ENCODE measurements around the gene GFPT1.
"Not testable (repeated sequence)": the region's sequence is repeated elsewhere in the genome, so short reads cannot be mapped to it uniquely, and the experiment has no call there.

Gene GFPT1

GRCh38 chr2:69384618-69385081 is 2.4 kb downstream of the GFPT1 start:
- no peak overlapping the region for H3K4me3 ChIP-seq (ENCODE audit: low read depth, low read length)

- H3K4me3 ChIP-seq (ENCODE audit: low read depth, low read length), result no peak overlapping the region
These were observed 3.7 kb downstream of the GFPT1 start for GRCh38 chr2:69383176-69383812.

- H3K4me3 ChIP-seq (ENCODE audit: low read depth, low read length), result no peak overlapping the region
These were observed 4.5 kb downstream of the GFPT1 start for GRCh38 chr2:69382547-69382946.

GRCh38 chr2:69381337-69381737 is 5.7 kb downstream of the GFPT1 start:
- no peak overlapping the region for H3K4me3 ChIP-seq (ENCODE audit: low read depth, low read length)

- H3K4me3 ChIP-seq (ENCODE audit: low read depth, low read length), result no peak overlapping the region
These were observed 6.7 kb downstream of the GFPT1 start for GRCh38 chr2:69380072-69380917.

GRCh38 chr2:69376403-69376802 is 10.6 kb downstream of the GFPT1 start:
- no peak overlapping the region for H3K4me3 ChIP-seq (ENCODE audit: low read depth, low read length)

GRCh38 chr2:69375494-69376353 is 11.3 kb downstream of the GFPT1 start:
- H3K4me3 ChIP-seq (ENCODE audit: low read depth, low read length), result no peak overlapping the region

GRCh38 chr2:69372767-69373166 is 14.3 kb downstream of the GFPT1 start:
- H3K4me3 ChIP-seq (ENCODE audit: low read depth, low read length), result no peak overlapping the region

GRCh38 chr2:69369802-69370201 is 17.2 kb downstream of the GFPT1 start:
- no peak overlapping the region for H3K4me3 ChIP-seq (ENCODE audit: low read depth, low read length)

GRCh38 chr2:69368588-69368987 is 18.4 kb downstream of the GFPT1 start:
- H3K4me3 ChIP-seq (ENCODE audit: low read depth, low read length), result no peak overlapping the region

GRCh38 chr2:69359371-69359770 is 27.7 kb downstream of the GFPT1 start:
- no peak overlapping the region for H3K4me3 ChIP-seq (ENCODE audit: low read depth, low read length)

GRCh38 chr2:69358914-69359313 is 28.1 kb downstream of the GFPT1 start:
- no peak overlapping the region for H3K4me3 ChIP-seq (ENCODE audit: low read depth, low read length)

GRCh38 chr2:69356471-69356870 is 30.6 kb downstream of the GFPT1 start:
- no peak overlapping the region for H3K4me3 ChIP-seq (ENCODE audit: low read depth, low read length)

GRCh38 chr2:69354976-69355375 is 32.1 kb downstream of the GFPT1 start:
- not testable (repeated sequence) for H3K4me3 ChIP-seq (ENCODE audit: low read depth, low read length)

- H3K4me3 ChIP-seq (ENCODE audit: low read depth, low read length), result no peak overlapping the region
These were observed 33.7 kb downstream of the GFPT1 start for GRCh38 chr2:69353360-69353759.

- no peak overlapping the region for H3K4me3 ChIP-seq (ENCODE audit: low read depth, low read length)
These were observed 38.2 kb downstream of the GFPT1 start for GRCh38 chr2:69348781-69349180.

- H3K4me3 ChIP-seq (ENCODE audit: low read depth, low read length), result no peak overlapping the region
These were observed 41.6 kb downstream of the GFPT1 start for GRCh38 chr2:69345434-69345833.

GRCh38 chr2:69344305-69344704 is 42.7 kb downstream of the GFPT1 start:
- no peak overlapping the region for H3K4me3 ChIP-seq (ENCODE audit: low read depth, low read length)

GRCh38 chr2:69340101-69340775 is 46.8 kb downstream of the GFPT1 start:
- H3K4me3 ChIP-seq (ENCODE audit: low read depth, low read length), result no peak overlapping the region

GRCh38 chr2:69335311-69335710 is 51.7 kb downstream of the GFPT1 start:
- H3K4me3 ChIP-seq (ENCODE audit: low read depth, low read length), result no peak overlapping the region

- H3K4me3 ChIP-seq (ENCODE audit: low read depth, low read length), result no peak overlapping the region
These were observed 53.7 kb downstream of the GFPT1 start for GRCh38 chr2:69333352-69333751.
